HEK293 (cell line): ENCODE results near the gene IGF2R.

ENCODE experiments used
- ATF2 ChIP-seq: fragments of 450-650 bp; formaldehyde crosslinking; IDR thresholded peaks from 2 replicates; pipeline ENCODE4 v1.5.1; 2016; ENCODE audit warnings: missing biosample characterization, missing genetic modification characterization, low read depth
- KLF9 ChIP-seq: fragments of 450-650 bp; formaldehyde crosslinking; IDR thresholded peaks from 2 replicates; pipeline ENCODE4 v1.5.1; 2016; ENCODE audit warnings: missing biosample characterization, missing genetic modification characterization, low read depth
- SALL2 ChIP-seq: fragments of 450-650 bp; formaldehyde crosslinking; IDR thresholded peaks from 2 replicates; pipeline ENCODE4 v1.5.0; 2017; ENCODE audit warnings: missing biosample characterization, mild to moderate bottlenecking, missing genetic modification characterization, borderline replicate concordance
- ZNF24 ChIP-seq: fragments of 450-650 bp; formaldehyde crosslinking; IDR thresholded peaks from 2 replicates; pipeline ENCODE4 v1.5.1; 2016; ENCODE audit warnings: missing biosample characterization, missing genetic modification characterization
- ZNF830 ChIP-seq: fragments of 450-650 bp; IDR thresholded peaks from 2 replicates; pipeline ENCODE4 v1.5.0; 2018; ENCODE audit warnings: missing biosample characterization, missing genetic modification characterization, low read depth, mild to moderate bottlenecking, moderate library complexity
- TF ChIP-seq, protein P1 (sequence below): fragments of 450-650 bp; formaldehyde crosslinking; IDR thresholded peaks from 2 replicates; pipeline ENCODE4 v1.5.1; 2016; ENCODE audit warnings: missing biosample characterization, missing genetic modification characterization
- TF ChIP-seq, protein P2 (sequence below): fragments of 450-650 bp; formaldehyde crosslinking; IDR thresholded peaks from 2 replicates; pipeline ENCODE4 v1.5.1; 2016; ENCODE audit warnings: missing biosample characterization, missing genetic modification characterization

GRCh38 chr6:160065200-160065599, 96.3 kb downstream of the IGF2R start:
- TF ChIP-seq ZNF24 (tag by site-specific recombination) (no peak), KLF9 (no peak), ATF2 (tag by site-specific recombination) (no peak), ZNF830 (tag by site-specific recombination) (no peak), SALL2 (no peak)
- TF ChIP-seq, protein P1, sequence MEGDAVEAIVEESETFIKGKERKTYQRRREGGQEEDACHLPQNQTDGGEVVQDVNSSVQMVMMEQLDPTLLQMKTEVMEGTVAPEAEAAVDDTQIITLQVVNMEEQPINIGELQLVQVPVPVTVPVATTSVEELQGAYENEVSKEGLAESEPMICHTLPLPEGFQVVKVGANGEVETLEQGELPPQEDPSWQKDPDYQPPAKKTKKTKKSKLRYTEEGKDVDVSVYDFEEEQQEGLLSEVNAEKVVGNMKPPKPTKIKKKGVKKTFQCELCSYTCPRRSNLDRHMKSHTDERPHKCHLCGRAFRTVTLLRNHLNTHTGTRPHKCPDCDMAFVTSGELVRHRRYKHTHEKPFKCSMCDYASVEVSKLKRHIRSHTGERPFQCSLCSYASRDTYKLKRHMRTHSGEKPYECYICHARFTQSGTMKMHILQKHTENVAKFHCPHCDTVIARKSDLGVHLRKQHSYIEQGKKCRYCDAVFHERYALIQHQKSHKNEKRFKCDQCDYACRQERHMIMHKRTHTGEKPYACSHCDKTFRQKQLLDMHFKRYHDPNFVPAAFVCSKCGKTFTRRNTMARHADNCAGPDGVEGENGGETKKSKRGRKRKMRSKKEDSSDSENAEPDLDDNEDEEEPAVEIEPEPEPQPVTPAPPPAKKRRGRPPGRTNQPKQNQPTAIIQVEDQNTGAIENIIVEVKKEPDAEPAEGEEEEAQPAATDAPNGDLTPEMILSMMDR (tag by site-specific recombination): no peak
- TF ChIP-seq, protein P2, sequence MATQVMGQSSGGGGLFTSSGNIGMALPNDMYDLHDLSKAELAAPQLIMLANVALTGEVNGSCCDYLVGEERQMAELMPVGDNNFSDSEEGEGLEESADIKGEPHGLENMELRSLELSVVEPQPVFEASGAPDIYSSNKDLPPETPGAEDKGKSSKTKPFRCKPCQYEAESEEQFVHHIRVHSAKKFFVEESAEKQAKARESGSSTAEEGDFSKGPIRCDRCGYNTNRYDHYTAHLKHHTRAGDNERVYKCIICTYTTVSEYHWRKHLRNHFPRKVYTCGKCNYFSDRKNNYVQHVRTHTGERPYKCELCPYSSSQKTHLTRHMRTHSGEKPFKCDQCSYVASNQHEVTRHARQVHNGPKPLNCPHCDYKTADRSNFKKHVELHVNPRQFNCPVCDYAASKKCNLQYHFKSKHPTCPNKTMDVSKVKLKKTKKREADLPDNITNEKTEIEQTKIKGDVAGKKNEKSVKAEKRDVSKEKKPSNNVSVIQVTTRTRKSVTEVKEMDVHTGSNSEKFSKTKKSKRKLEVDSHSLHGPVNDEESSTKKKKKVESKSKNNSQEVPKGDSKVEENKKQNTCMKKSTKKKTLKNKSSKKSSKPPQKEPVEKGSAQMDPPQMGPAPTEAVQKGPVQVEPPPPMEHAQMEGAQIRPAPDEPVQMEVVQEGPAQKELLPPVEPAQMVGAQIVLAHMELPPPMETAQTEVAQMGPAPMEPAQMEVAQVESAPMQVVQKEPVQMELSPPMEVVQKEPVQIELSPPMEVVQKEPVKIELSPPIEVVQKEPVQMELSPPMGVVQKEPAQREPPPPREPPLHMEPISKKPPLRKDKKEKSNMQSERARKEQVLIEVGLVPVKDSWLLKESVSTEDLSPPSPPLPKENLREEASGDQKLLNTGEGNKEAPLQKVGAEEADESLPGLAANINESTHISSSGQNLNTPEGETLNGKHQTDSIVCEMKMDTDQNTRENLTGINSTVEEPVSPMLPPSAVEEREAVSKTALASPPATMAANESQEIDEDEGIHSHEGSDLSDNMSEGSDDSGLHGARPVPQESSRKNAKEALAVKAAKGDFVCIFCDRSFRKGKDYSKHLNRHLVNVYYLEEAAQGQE (tag by site-specific recombination): no peak
